Chondrocyte (in vitro differentiated cells): ENCODE data around the gene POLR3G. TPM values are rescaled to one million over a fixed set of nuclear protein-coding genes. Genes with fewer than 3 reads are reported as not detected.
A peak's percentile ranks its signal among the peaks of the same experiment; 100 is the strongest.

Experiments
- DNase-seq: peaks from one replicate; pipeline ENCODE4 v3.0.0; 2021; ENCODE audit warnings: mixed read lengths, low spot score
- H3K27ac Mint-ChIP-seq: one replicate; pipeline ENCODE4 v1.8.0; 2021; ENCODE audit warnings: mild to moderate bottlenecking, moderate library complexity, mixed read lengths; ENCODE audit not compliant: unreplicated experiment
- H3K27me3 Mint-ChIP-seq: 2 replicates; pipeline ENCODE4 v1.8.0; 2021; ENCODE audit warnings: low read depth, mixed read lengths
- H3K36me3 Mint-ChIP-seq: 2 replicates; pipeline ENCODE4 v1.8.0; 2021; ENCODE audit warnings: low read depth, mixed read lengths
- H3K4me1 Mint-ChIP-seq: 2 replicates; pipeline ENCODE4 v1.8.0; 2021; ENCODE audit warnings: low read depth, mild to moderate bottlenecking, mixed read lengths
- H3K4me3 Mint-ChIP-seq: one replicate; pipeline ENCODE4 v1.8.0; 2021; ENCODE audit warnings: mild to moderate bottlenecking, moderate library complexity, mixed read lengths; ENCODE audit not compliant: unreplicated experiment
- H3K9me3 Mint-ChIP-seq: 2 replicates; pipeline ENCODE4 v1.8.0; 2021; ENCODE audit warnings: low read depth, mixed read lengths
- total RNA-seq: library from RNA; stranded (reverse); gene quantifications from 3 replicates; pipeline ENCODE4 v1.2.1, GENCODE V29; 2021
- TF ChIP-seq, protein P1 (sequence below): fragments of 200-600 bp; sonication (generic); IDR thresholded peaks from 2 replicates; pipeline ENCODE4 v1.5.0; 2021; ENCODE audit warnings: antibody characterized with exemption, mild to moderate bottlenecking, moderate library complexity

POLR3G gene
- total RNA-seq, 1 donor from 2014 or later, result 1.5 TPM

DNA sequence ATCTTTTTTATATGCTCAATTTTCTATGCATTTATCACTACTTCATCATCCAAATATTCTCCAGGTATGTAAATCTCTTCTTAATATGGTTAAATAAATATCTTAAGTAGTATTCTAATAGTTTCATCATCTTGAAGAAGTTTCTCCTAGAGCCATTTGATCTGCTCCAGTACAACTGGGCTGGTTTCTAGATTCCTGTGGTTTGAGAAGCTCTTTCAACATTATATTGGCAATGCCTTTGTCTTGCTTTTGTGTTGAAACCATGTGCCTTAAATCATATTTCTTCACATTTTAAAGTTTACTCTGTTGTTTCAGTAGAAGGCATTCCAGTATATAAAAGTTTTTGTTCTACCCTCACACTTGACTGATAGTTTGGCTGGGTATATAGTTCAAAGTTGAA, 27.7 kb upstream of the POLR3G start:
- no peak overlapping the region for H3K27ac Mint-ChIP-seq
- peaks cover 3% of the 10 kb centered on the region for H3K36me3 Mint-ChIP-seq
- TF ChIP-seq, protein P1, sequence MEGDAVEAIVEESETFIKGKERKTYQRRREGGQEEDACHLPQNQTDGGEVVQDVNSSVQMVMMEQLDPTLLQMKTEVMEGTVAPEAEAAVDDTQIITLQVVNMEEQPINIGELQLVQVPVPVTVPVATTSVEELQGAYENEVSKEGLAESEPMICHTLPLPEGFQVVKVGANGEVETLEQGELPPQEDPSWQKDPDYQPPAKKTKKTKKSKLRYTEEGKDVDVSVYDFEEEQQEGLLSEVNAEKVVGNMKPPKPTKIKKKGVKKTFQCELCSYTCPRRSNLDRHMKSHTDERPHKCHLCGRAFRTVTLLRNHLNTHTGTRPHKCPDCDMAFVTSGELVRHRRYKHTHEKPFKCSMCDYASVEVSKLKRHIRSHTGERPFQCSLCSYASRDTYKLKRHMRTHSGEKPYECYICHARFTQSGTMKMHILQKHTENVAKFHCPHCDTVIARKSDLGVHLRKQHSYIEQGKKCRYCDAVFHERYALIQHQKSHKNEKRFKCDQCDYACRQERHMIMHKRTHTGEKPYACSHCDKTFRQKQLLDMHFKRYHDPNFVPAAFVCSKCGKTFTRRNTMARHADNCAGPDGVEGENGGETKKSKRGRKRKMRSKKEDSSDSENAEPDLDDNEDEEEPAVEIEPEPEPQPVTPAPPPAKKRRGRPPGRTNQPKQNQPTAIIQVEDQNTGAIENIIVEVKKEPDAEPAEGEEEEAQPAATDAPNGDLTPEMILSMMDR, result no peak
- no peaks in the 10 kb centered on the region for H3K27me3 Mint-ChIP-seq
- no peak for DNase-seq
- H3K4me3 Mint-ChIP-seq, result no peak overlapping the region
- peaks cover 4% of the 10 kb centered on the region for H3K9me3 Mint-ChIP-seq
- H3K4me1 Mint-ChIP-seq, result no peaks in the 10 kb centered on the region

DNA sequence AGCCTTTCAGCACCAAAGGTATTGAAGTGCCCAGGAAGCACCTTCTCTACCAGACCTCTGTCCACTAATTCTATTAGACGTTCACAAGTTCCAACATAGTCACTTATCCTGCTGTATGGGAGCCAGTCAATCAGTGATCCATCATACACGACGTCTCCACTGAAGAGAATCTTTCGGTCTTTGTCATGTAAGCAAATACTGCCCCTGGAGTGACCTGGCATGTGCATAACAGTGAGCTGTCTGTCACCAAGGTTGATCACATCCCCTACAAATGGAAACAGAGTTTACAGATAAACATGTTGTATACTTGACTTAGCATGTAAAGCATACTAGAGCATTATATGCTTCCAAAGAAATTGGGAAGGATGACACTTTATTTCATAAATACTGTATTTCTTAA, 13.4 kb upstream of the POLR3G start:
- no peak for DNase-seq
- H3K36me3 Mint-ChIP-seq, result peaks cover 3% of the 10 kb centered on the region
- H3K4me1 Mint-ChIP-seq, result no peaks in the 10 kb centered on the region
- H3K9me3 Mint-ChIP-seq, result peaks cover 6% of the 10 kb centered on the region
- no peaks in the 10 kb centered on the region for H3K27me3 Mint-ChIP-seq
- no peak overlapping the region for H3K27ac Mint-ChIP-seq
- no peak overlapping the region for H3K4me3 Mint-ChIP-seq
- TF ChIP-seq, protein P1, result no peak

DNA sequence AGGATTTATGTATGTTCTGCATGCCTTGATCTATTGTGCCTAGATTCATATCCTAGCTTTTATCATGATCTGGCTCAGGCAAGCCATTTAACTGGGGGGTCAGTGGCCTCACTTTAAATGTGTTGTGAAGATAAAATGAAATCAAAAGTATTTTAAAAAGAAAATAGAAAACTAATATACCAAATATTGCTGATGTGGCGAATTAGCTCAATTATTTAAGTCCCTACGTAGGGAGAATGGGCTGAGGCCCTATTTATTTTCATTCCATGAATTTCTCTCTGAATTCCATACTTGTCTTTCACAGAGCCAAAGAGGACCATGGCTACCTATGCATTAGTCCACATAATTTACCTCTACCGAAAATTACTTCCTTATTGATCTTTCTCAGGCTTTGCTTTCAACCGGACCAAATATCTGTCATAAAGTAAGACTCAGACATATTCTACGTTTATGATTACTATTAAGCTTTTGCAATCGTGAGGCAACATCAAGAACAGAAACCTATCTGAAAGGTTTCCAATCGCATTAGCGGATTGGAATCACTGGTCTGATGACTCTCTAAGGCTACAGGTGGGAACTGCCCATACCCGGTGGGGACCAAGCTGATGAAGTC, 1.8 kb upstream of the POLR3G start:
- no peak for DNase-seq

DNA sequence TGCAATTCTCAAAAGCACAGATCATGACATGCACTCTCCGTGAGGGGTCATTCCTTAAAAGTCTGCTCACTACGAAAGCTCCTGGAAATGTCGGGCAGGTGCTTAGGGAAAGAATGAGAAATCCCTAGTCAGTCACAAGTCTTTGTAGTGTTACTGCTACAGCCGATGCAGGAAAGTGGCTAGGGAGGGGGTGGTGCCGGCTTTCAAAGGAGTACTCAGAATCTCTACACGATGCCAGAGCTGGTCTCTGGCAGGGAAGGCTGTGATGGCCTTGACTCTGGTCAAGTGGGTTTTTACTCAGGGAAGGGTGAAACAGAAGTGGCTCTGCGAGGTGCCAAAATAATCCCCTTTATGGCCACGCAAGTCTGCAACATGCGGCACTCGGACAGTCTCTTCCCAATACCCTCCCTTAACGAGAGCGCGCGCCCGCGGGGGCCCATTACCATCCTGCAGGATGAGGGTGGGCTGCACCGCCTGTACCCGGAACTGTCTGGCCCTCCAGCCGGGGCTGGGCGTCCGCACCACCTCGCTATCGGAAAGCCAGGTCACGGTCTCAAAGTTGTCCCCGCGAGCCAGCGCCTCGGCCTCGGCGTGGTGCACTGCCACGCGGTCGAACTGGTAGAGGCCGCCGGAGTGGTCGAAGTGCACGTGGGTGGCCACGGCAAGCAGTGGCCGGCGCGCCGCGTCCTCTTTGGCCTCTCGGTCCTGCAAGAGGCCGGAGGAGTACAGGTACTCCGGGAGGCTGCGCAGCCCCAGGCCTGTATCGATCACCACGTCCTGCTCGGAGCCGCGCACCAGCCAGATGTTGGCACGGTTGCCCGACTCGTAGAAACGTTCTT, 1.0 kb upstream of the POLR3G start:
- peak overlapping the region; percentile 96 for H3K4me3 Mint-ChIP-seq
- H3K4me1 Mint-ChIP-seq, result peaks cover 18% of the 10 kb centered on the region
- peak; percentile 89 for DNase-seq

More for the DNA sequence above, 1.8 kb upstream of the POLR3G start:
- Mint-ChIP-seq H3K9me3 (peaks cover 5% of the 10 kb centered on the region), H3K4me3 (peak overlapping the region; percentile 96), H3K27ac (peak overlapping the region; percentile 88), H3K36me3 (peaks cover 2% of the 10 kb centered on the region), H3K4me1 (peaks cover 18% of the 10 kb centered on the region), H3K27me3 (no peaks in the 10 kb centered on the region)
- TF ChIP-seq, protein P1, result no peak

DNA sequence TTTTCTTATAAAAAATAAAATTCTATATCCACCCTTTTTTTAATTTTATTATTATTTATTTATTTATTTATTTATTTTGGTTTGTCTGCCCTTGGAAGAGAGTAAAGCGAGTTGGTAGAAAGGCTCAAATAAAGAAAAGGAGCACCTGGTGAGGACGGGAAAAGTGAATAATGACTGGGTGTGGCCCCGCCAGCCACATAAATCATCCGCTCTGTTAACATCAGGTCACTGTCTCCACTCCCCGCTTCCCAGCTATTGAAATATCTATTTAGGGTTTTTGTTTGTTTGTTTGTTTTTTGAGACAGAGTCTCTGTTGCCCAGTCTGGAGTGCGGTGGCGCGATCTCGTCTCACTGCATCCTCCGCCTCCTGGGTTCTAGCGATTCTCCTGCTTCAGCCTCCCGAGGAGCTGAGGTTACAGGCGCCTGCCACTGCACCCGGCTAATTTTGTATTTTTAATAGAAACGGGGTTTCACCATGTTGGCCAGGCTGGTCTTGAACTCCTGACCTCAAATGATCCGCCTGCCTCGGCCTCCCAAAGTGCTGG, 844 bp downstream of the POLR3G start:
- no peak overlapping the region for H3K27ac Mint-ChIP-seq
- H3K36me3 Mint-ChIP-seq, result no peaks in the 10 kb centered on the region
- H3K4me3 Mint-ChIP-seq, result peak overlapping the region; percentile 96
- TF ChIP-seq, protein P1, result no peak
- no peak for DNase-seq
- H3K4me1 Mint-ChIP-seq, result peaks cover 18% of the 10 kb centered on the region
- no peaks in the 10 kb centered on the region for H3K9me3 Mint-ChIP-seq
- H3K27me3 Mint-ChIP-seq, result no peaks in the 10 kb centered on the region

More for the DNA sequence above, 1.0 kb upstream of the POLR3G start:
- TF ChIP-seq, protein P1, result no peak
- Mint-ChIP-seq H3K36me3 (no peaks in the 10 kb centered on the region), H3K9me3 (peaks cover 3% of the 10 kb centered on the region), H3K27ac (peak overlapping the region; percentile 88), H3K27me3 (no peaks in the 10 kb centered on the region)
